SK-N-MC (cell line): ENCODE data around the gene PARD6B.

Source experiments
- DNase-seq: peaks from one replicate; pipeline ENCODE4 v3.0.0-alpha.2; 2011; ENCODE audit warnings: low read depth, low spot score
- H3K27ac ChIP-seq: fragments of 200-600 bp; sonication (generic); 2 replicates; pipeline ENCODE4 v1.5.1; 2016; ENCODE audit warnings: mixed run types
- H3K36me3 ChIP-seq: fragments of 200-600 bp; sonication (generic); 2 replicates; pipeline ENCODE4 v1.6.1; 2017; ENCODE audit warnings: antibody characterized with exemption, low read length, mixed read lengths; ENCODE audit not compliant: insufficient read depth
- H3K4me3 ChIP-seq: fragments of 200-600 bp; sonication (generic); 2 replicates; pipeline ENCODE4 v1.5.1; 2016
- H3K9ac ChIP-seq: fragments of 200-600 bp; sonication (generic); 2 replicates; pipeline ENCODE4 v1.8.0; 2017; ENCODE audit warnings: mixed run types, mixed read lengths; ENCODE audit not compliant: insufficient read length
- H3K9me3 ChIP-seq: fragments of 200-600 bp; sonication (generic); 2 replicates; pipeline ENCODE4 v1.6.1; 2017; ENCODE audit warnings: low read depth, mild to moderate bottlenecking, antibody characterized with exemption, low read length, moderate library complexity, mixed read lengths
- EZH2 ChIP-seq: fragments of 200-600 bp; sonication (generic); IDR thresholded peaks from one replicate; pipeline ENCODE4 v1.6.1; 2017; ENCODE audit warnings: antibody characterized with exemption
- FOXP2 ChIP-seq: optimal IDR thresholded peaks from 2 replicates; pipeline ENCODE3; 2011; ENCODE audit warnings: mild to moderate bottlenecking, moderate library complexity; ENCODE audit not compliant: insufficient read depth; ENCODE audit errors: extremely low read length, control extremely low read depth
- POLR2AphosphoS5 ChIP-seq: IDR thresholded peaks from 2 replicates; pipeline ENCODE4 v1.6.1; 2012; ENCODE audit warnings: mild to moderate bottlenecking, low read depth, low read length, borderline replicate concordance

Gene PARD6B

DNA sequence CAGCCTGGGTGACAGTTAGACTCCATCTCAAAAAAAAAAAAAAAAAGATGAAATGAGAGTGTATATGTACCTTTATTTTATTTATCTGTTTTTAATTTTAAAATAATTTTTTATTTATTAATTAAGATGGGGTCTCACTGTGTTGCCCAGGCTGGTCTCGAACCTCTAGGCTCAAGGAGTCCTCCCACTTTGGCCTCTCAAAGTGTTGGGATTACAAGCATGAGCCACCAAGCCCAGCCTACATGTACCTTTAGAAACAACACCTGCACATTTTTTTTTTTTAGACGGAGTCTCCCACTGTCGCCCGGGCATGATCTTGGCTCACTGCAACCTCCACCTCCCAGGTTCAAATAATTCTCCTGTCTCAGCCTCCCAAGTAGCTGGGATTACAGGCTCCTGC is 12.1 kb upstream of the PARD6B start:
- H3K27ac ChIP-seq = no peak overlapping the region
- TF ChIP-seq POLR2AphosphoS5 (no peak), FOXP2 (no peak)
- no peaks in the 10 kb centered on the region for H3K36me3 ChIP-seq
- no peaks in the 10 kb centered on the region for H3K9me3 ChIP-seq
- no peak for DNase-seq
- H3K4me3 ChIP-seq = no peak overlapping the region
- H3K9ac ChIP-seq = no peak overlapping the region

DNA sequence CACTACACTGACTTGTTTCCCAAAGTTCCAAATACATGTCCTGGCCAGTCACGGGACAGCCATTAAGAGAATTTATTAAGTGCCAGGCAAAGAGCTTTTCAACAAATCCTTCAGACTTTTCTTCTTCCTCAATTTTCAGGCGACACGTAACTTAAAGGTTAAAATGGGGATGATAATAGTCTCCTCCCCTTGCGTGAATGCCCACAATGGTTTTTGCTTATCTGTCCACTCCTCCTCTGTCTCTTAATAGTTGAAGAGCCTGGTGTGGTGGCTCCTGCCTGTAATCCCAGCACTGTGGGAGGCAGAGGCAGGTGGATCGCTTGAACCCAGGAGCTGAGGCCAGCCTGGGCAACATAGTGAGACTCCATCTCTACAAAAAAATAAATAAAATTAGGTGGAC is 11.4 kb upstream of the PARD6B start:
- no peak overlapping the region for H3K9ac ChIP-seq
- H3K36me3 ChIP-seq = no peaks in the 10 kb centered on the region
- TF ChIP-seq FOXP2 = no peak
- no peak overlapping the region for H3K4me3 ChIP-seq
- no peaks in the 10 kb centered on the region for H3K9me3 ChIP-seq
- no peak overlapping the region for H3K27ac ChIP-seq
- DNase-seq = no peak

DNA sequence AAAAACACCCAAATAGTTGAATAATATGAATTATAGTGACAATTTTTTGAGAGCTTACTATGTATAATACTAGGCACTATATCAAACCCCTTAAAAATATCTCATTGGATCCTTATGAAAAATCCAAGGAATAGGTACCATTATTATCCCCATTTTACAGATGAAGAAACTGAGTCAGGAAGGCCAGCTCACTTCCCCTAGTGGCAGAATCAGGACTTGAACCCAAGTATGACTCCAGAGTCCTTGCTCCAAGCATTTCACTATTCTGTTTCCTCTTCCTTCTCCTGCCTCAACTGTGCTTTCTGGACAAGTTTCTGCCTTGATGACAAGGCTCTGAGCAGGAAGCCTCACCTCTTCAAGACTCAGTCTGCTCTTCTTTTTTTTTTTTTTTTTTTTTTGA is 10.8 kb upstream of the PARD6B start:
- TF ChIP-seq FOXP2 (no peak), EZH2 (no peak), POLR2AphosphoS5 (no peak)
- Histone ChIP-seq H3K36me3 (no peaks in the 10 kb centered on the region), H3K9me3 (no peaks in the 10 kb centered on the region), H3K4me3 (no peak overlapping the region), H3K9ac (no peak overlapping the region), H3K27ac (no peak overlapping the region)
- no peak for DNase-seq

DNA sequence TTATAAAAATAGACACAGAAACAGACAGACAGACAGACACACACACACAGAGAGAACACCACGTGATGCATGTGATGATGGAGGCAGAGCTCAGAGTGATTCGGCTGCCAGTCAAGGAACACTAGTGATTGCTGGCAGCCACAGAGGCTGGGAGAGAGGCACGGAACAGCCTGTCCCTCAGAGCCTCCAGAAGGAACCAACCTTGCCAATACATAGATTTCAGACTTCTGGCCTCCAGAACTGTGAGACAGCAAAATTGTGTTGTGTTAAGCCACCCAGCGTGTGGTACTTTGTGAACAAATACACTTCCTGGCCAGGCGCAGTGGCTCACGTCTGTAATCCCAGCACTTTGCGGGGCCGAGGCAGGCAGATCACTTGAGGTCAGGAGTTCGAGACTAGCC is 9.5 kb upstream of the PARD6B start:
- no peaks in the 10 kb centered on the region for H3K36me3 ChIP-seq
- no peaks in the 10 kb centered on the region for H3K9me3 ChIP-seq
- TF ChIP-seq POLR2AphosphoS5 = no peak
- no peak for TF ChIP-seq EZH2
- TF ChIP-seq FOXP2 = no peak
- DNase-seq = no peak
- no peak overlapping the region for H3K9ac ChIP-seq
- H3K27ac ChIP-seq = no peak overlapping the region
- no peak overlapping the region for H3K4me3 ChIP-seq

DNA sequence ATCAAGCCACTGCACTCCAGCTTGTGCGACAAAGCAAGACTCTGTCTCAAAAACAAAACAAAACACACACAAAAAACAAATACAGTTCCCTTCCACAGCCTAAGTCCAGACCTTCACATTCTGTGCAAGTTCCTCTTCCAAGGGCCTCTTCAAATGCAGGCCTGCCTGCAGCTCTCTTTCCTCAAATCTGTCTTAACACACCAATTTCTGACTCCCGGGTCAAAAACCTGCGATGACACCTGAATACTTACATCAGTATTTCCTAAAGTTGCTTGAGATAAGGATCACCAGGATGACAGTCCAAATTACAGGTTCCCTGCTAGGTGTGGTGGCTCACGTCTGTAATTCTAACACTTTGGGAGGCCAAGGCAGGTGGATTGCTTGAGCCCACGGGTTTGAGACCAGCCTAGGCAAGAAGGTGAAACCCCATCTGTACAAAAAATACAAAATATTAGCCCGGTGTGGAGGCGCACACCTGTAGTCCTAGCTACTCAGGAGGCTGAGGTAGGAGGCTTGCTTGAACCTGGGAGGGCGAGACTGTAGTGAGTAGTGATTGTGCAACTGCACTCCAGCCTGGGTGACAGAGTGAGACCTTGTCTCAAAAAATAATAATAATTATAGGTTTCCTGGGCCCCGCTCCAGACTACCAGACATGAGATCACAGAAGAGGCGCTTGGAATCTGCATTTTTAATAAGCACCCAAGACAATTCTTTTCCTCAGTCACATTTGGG is 8.8 kb upstream of the PARD6B start:
- H3K36me3 ChIP-seq = no peaks in the 10 kb centered on the region
- no peak overlapping the region for H3K9ac ChIP-seq
- no peak for DNase-seq
- no peak overlapping the region for H3K27ac ChIP-seq
- no peak overlapping the region for H3K4me3 ChIP-seq
- H3K9me3 ChIP-seq = no peaks in the 10 kb centered on the region
- TF ChIP-seq FOXP2 = no peak
- no peak for TF ChIP-seq POLR2AphosphoS5
- TF ChIP-seq EZH2 = no peak

DNA sequence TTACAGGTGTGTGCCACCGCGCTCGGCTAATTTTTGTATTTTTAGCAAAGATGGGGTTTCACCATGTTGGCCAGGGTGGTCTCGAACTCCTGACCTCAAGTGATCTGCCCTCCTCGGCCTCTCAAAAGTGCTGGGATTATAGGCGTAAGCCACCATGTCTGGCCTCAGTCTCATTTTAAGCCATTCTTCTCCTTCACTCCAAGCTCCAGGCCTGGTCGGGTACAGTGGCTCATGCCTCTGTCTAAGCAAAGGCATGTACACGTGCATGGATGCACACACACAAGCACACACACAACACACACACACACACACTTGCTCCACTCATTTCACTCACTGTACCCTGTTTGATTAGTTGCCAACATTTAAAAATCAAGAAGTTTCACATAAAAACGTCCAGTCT is 7.7 kb upstream of the PARD6B start:
- H3K4me3 ChIP-seq = no peak overlapping the region
- no peak for DNase-seq
- no peaks in the 10 kb centered on the region for H3K36me3 ChIP-seq
- H3K27ac ChIP-seq = no peak overlapping the region
- H3K9me3 ChIP-seq = no peaks in the 10 kb centered on the region
- H3K9ac ChIP-seq = no peak overlapping the region
- TF ChIP-seq FOXP2 (no peak), POLR2AphosphoS5 (no peak), EZH2 (no peak)

DNA sequence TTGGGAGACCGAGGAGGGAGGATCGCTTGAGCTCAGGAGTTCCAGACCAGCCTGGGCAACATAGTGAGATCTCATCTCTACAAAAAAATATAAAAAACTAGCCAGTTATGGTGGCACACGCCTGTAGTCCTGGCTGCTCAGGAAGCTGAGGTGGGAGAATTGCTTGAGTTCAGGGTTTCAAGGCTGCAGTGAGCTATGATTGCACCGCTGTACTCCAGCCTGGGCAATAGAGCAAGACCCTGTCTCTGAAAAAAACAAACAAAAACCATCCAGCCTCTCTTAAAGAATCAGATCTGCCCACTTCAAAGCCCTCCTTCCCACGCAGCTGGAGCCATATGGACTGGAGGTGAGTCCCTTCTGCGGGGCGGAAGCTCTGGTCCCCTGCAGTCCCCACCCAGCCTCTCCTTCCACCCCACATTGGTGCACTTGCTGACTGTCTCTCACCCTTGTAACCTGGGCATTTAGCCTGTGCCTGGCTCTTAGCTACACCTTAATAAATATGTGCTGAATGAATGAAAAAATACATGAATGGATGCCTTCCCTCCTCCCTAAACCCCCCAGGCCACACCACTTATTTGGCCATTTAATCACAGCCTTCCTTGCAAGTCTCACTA is 7.2 kb upstream of the PARD6B start:
- DNase-seq = no peak
- TF ChIP-seq POLR2AphosphoS5 (no peak), FOXP2 (no peak), EZH2 (no peak)
- Histone ChIP-seq H3K36me3 (no peaks in the 10 kb centered on the region), H3K4me3 (peak overlapping the region; percentile 63), H3K9me3 (no peaks in the 10 kb centered on the region), H3K27ac (peak overlapping the region; percentile 77), H3K9ac (peak overlapping the region; percentile 57)

DNA sequence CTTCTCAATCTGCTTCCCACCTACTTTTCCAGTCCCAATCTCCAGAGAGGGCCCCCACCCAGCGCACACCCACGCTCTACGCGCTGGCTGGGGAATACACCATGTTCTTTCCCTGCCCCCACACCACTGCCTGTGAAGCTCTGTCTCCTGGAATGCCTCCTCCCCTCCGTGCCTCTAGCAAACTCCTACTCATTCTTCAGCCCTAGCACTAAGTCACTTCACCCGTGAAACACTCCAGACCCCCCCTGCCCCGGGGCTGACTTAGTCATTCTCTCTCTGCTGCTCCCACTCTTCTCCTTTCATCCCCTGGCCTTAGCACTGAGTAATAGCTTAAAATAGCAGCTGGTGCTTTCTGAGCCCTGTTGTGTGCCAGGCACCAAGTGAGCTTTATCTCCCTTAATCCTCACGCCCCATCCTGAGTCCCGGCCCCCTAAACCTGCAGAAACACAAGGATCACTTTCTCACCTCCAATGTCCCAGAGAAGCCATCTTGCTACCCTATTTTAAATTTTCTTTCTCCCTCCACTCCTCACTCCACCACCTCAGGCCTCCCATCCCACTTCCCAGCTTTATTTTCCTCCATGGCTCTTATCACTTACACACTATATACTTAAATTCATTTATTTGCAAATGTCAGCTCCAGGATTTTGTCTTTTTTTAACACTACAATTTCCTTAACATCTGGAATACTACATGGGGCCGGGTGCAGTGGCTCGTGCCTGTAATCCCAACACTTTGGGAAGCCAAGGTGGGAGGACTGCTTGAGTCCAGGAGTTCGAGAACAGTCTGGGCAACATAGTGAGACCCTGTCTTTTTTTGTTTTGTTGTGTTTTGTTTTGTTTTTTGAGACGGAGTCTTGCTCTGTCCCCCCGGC is 6.3 kb upstream of the PARD6B start:
- H3K27ac ChIP-seq = peak overlapping the region; percentile 77

More for the DNA sequence above, 6.3 kb upstream of the PARD6B start:
- Histone ChIP-seq H3K9ac (peak overlapping the region; percentile 57), H3K36me3 (no peaks in the 10 kb centered on the region), H3K9me3 (no peaks in the 10 kb centered on the region), H3K4me3 (peak overlapping the region; percentile 63)
- TF ChIP-seq FOXP2 (no peak), POLR2AphosphoS5 (peak; percentile 63)
- no peak for DNase-seq
